Adrenal gland (tissue), 12 donors: ENCODE measurements around the gene PTPRN2. TPM values are rescaled to one million over a fixed set of nuclear protein-coding genes. Genes with fewer than 3 reads are reported as not detected.
"Not testable (repeated sequence)": the region's sequence is repeated elsewhere in the genome, so short reads cannot be mapped to it uniquely, and the experiment has no call there.

Experiments
- DNase-seq, 7 donors: peaks; one replicate each; pipeline ENCODE4 v3.0.0-alpha.2; 2019 to 2020
- H3K27ac ChIP-seq, 5 donors: fragments of 200-600 bp; sonication (generic) in 4 of 5; 1 replicate in 3 of 5; 2 replicates in 2 of 5; pipeline versions ENCODE4 v1.5.1 to v1.8.0; 2016 to 2020; ENCODE audit warnings: mild to moderate bottlenecking in 1 of 5
- H3K27me3 ChIP-seq: fragments of 200-600 bp; 2 replicates; pipeline ENCODE4 v1.8.0; 2021
- H3K36me3 ChIP-seq, 2 donors: fragments of 200-600 bp; replicated peaks in 1 of 2; 1 replicate in 1 of 2; 2 replicates in 1 of 2; pipeline versions ENCODE4 v1.5.1 to v1.8.0; 2018 to 2022
- H3K4me1 ChIP-seq, 2 donors: fragments of 200-600 bp; replicated peaks in 1 of 2; 1 replicate in 1 of 2; 2 replicates in 1 of 2; pipeline versions ENCODE4 v1.5.1 to v1.8.0; 2018 to 2021
- H3K4me3 ChIP-seq, 4 donors: fragments of 200-600 bp; sonication (generic) in 3 of 4; one replicate each; pipeline ENCODE4 v1.5.1; 2016 to 2018
- H3K9me3 ChIP-seq, 3 donors: fragments of 200-600 bp; sonication (generic) in 1 of 3; replicated peaks in 1 of 3; 1 replicate in 2 of 3; 2 replicates in 1 of 3; pipeline versions ENCODE4 v1.5.1 to v1.8.0; 2016 to 2021
- POLR2A ChIP-seq, 2 donors: fragments of 450-650 bp; IDR thresholded peaks; one replicate each; pipeline ENCODE4 v1.6.1; 2017; ENCODE audit warnings: antibody characterized with exemption in 2 of 2, mild to moderate bottlenecking in 2 of 2, moderate library complexity in 1 of 2
- WGBS, 4 donors: extraction: QIAGEN DNeasy Blood & Tissue Kit in 2 of 4; methylation state at CpG; one replicate each; pipeline versions ENCODE4 v1.1.5 to v1.1.7; 2013 to 2017; 5-methylcytosine and 5-hydroxymethylcytosine counted together
- intact Hi-C, 2 donors: fragments of 100-400 bp; cut with DNase I; formaldehyde crosslinking; loops; one replicate each; pipeline versions ENCODE4 v1.14.1 to v1.15.0; 2022 to 2023
- polyA plus RNA-seq, 3 donors: library from polyadenylated mRNA; stranded (reverse); fragments of 200-250 nt in 2 of 3; fragments of 350-450 nt in 1 of 3; fragmentation: Illumina TruSeq in 1 of 3; extraction: RNeasy Lipid Tissue Mini Kit (QIAGEN cat#74804) in 1 of 3; gene quantifications; one replicate each; pipeline ENCODE4 v1.2.3, GENCODE V29; 2013 to 2014
- total RNA-seq, 9 donors: library from RNA; depleted of rRNA in 4 of 9; stranded (reverse); fragments of >200 nt in 4 of 9; fragments of 120-200 nt in 1 of 9; fragmentation: NEBNext Ultra II Directional in 1 of 9; extraction: Animal tissue kit (Norgen Biotek cat#: 25700) in 1 of 9; gene quantifications; one replicate each; pipeline versions ENCODE4 v1.1.0 to v1.2.4, GENCODE V29; 2013 to 2023
- TF ChIP-seq, protein P1 (sequence below), 6 experiments: fragments of 450-650 bp in 4 of 6; fragments of 200-600 bp in 2 of 6; sonication (generic) in 1 of 6; IDR thresholded peaks; 1 replicate in 5 of 6; 2 replicates in 1 of 6; pipeline versions ENCODE4 v1.5.1 to v1.8.0; 2016 to 2021; ENCODE audit warnings: antibody characterized with exemption in 6 of 6, mild to moderate bottlenecking in 2 of 6, moderate library complexity in 1 of 6
- donor health status: healthy with polysubstance abuse.
- donor health status: Bipolar disorder and iron deficiency.
- donor health status: DM: yes; HTN: yes; CAD: no.
- donor health status: DM: no; HTN: no; CAD: no.
- donor health status: DM: no; HTN: no; CAD: no.
- donor health status: DM: yes; HTN: yes; CAD: no.

Gene PTPRN2
- total and polyA plus RNA-seq, 12 donors = 2.2 to 16.2 (median 3.4) TPM

- no peak overlapping the region for H3K4me3 ChIP-seq
- TF ChIP-seq POLR2A (IDR thresholded peaks at IDR 0.05) = no peak
- TF ChIP-seq, protein P1, sequence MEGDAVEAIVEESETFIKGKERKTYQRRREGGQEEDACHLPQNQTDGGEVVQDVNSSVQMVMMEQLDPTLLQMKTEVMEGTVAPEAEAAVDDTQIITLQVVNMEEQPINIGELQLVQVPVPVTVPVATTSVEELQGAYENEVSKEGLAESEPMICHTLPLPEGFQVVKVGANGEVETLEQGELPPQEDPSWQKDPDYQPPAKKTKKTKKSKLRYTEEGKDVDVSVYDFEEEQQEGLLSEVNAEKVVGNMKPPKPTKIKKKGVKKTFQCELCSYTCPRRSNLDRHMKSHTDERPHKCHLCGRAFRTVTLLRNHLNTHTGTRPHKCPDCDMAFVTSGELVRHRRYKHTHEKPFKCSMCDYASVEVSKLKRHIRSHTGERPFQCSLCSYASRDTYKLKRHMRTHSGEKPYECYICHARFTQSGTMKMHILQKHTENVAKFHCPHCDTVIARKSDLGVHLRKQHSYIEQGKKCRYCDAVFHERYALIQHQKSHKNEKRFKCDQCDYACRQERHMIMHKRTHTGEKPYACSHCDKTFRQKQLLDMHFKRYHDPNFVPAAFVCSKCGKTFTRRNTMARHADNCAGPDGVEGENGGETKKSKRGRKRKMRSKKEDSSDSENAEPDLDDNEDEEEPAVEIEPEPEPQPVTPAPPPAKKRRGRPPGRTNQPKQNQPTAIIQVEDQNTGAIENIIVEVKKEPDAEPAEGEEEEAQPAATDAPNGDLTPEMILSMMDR (IDR thresholded peaks at IDR 0.05) = no peak
- no peaks in the 10 kb centered on the region for H3K36me3 ChIP-seq
- DNase-seq = no peak
- H3K27me3 ChIP-seq = no peaks in the 10 kb centered on the region
- H3K9me3 ChIP-seq = no peaks in the 10 kb centered on the region
- intact Hi-C loops = no loop called here
- H3K4me1 ChIP-seq = no peaks in the 10 kb centered on the region
- WGBS, 4 donors = 79 to 83% (median 82%) methylated on average over 17 of the region's 17 CpGs
- no peak overlapping the region for H3K27ac ChIP-seq
Measured at GRCh38 chr7:157904866-157905570, 682.6 kb downstream of the PTPRN2 start.

- DNase-seq = no peak
- WGBS, 4 donors = 72 to 80% (median 74%) methylated on average over 20 to 28 of the region's 28 CpGs
- intact Hi-C loops = no loop called here
Measured at GRCh38 chr7:157904211-157904865, 683.3 kb downstream of the PTPRN2 start.

DNA sequence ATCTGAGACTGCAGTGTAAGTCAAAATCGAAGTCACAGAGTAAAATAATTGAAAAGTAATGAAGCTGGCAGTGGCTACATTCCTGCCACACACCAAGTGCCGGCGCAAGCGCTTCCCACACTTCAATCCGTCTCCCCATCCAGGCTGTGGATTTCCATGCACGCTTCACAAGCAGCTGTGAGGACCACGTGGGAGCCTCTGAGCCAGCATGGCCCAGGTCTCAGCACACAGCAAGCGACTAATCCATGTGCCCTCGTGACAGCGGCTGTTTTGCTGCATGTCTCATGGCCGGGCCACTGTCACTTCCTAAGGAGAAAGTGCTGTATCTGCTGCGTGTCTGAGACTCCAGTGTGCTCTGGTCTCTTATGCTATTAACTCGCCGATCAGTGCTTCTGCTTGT, 683.9 kb downstream of the PTPRN2 start:
- intact Hi-C loops = no loop called here
- 60 to 69% (median 62%) methylated on average over 13 to 14 of the region's 14 CpGs for WGBS, 4 donors
- Histone ChIP-seq H3K27ac (no peak overlapping the region), H3K36me3 (no peaks in the 10 kb centered on the region), H3K4me1 (no peaks in the 10 kb centered on the region), H3K4me3 (no peak overlapping the region), H3K9me3 (no peaks in the 10 kb centered on the region), H3K27me3 (no peaks in the 10 kb centered on the region)
- TF ChIP-seq, protein P1 (IDR thresholded peaks at IDR 0.05) = no peak
- no peak for TF ChIP-seq POLR2A (IDR thresholded peaks at IDR 0.05)
- no peak for DNase-seq

More at GRCh38 chr7:157904211-157904865, 683.3 kb downstream of the PTPRN2 start:
- H3K27me3 ChIP-seq = no peaks in the 10 kb centered on the region
- no peaks in the 10 kb centered on the region for H3K9me3 ChIP-seq
- no peaks in the 10 kb centered on the region for H3K4me1 ChIP-seq
- H3K4me3 ChIP-seq = no peak overlapping the region
- no peak for TF ChIP-seq POLR2A (IDR thresholded peaks at IDR 0.05)
- TF ChIP-seq, protein P1 (IDR thresholded peaks at IDR 0.05) = no peak
- H3K36me3 ChIP-seq = no peaks in the 10 kb centered on the region
- no peak overlapping the region for H3K27ac ChIP-seq

- no peaks in the 10 kb centered on the region for H3K36me3 ChIP-seq
- DNase-seq = no peak
- no peaks in the 10 kb centered on the region for H3K27me3 ChIP-seq
- TF ChIP-seq, protein P1 (IDR thresholded peaks at IDR 0.05) = no peak
- 86 to 93% (median 92%) methylated on average over 9 of the region's 9 CpGs for WGBS, 4 donors
- no peaks in the 10 kb centered on the region for H3K4me1 ChIP-seq
- no peaks in the 10 kb centered on the region for H3K9me3 ChIP-seq
- no peak overlapping the region for H3K4me3 ChIP-seq
- no peak overlapping the region for H3K27ac ChIP-seq
- intact Hi-C loops = no loop called here
Measured at GRCh38 chr7:157903296-157903695, 684.3 kb downstream of the PTPRN2 start.

DNA sequence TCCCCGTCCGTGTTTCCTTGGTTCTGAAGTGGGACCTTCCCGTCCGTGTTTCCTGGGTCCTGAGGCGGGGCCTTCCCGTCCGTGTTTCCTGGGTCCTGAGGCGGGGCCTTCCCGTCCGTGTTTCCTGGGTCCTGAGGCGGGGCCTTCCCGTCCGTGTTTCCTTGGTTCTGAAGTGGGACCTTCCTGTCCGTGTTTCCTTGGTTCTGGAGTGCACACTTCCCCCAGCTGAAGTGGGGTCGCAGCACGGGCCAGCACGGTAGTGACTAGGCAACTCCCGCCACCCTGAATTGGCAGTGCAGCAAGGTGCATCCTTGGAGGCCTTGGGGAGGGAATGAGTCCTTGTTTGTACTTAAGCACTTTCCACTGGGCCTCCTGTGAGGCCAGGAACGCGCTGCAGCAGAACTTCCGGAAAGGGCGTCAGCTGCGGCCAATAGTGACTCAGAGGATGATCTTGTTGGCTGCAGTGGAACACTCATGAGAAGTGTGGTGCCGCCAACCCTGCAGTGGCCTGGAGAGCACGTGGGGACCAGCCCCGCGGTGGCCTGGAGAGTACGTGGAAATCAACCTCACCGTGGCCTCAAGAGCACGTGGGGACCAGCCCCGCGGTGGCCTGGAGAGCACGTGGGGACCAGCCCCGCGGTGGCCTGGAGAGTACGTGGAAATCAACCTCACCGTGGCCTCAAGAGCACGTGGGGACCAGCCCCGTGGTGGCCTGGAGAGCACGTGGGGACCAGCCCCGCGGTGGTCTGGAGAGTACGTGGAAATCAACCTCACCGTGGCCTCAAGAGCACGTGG, 685.6 kb downstream of the PTPRN2 start:
- WGBS, 4 donors = 88 to 94% (median 93%) methylated on average over 24 to 43 of the region's 45 CpGs
- H3K4me3 ChIP-seq, DNase-seq, intact Hi-C loops, H3K9me3 ChIP-seq, H3K27me3 ChIP-seq, H3K27ac ChIP-seq, H3K4me1 ChIP-seq, H3K36me3 ChIP-seq: not testable (repeated sequence)
